Keratinocyte (primary cell): Measurements from ENCODE around the gene COX8C. TPM values are rescaled to one million over a fixed set of nuclear protein-coding genes. Genes with fewer than 3 reads are reported as not detected.

Source experiments
- DNase-seq: peaks from one replicate; pipeline ENCODE4 v3.0.0-alpha.2; 2011; ENCODE audit warnings: low read depth, missing footprints, low spot score
- FAIRE-seq: peaks from 2 replicates; lab custom pipeline; 2011; peaks lifted over from hg19 to GRCh38; lab: Jason Lieb, UNC
- H2AFZ ChIP-seq: 2 replicates; pipeline ENCODE4 v1.6.0; 2012; ENCODE audit warnings: low read length, control low read depth, inconsistent platforms; ENCODE audit not compliant: control insufficient read depth
- H3K27ac ChIP-seq: 2 replicates; pipeline ENCODE4 v1.5.1; 2011; ENCODE audit warnings: low read length; ENCODE audit not compliant: control insufficient read depth, insufficient read depth
- H3K27me3 ChIP-seq: 3 replicates; pipeline ENCODE4 v1.6.0; 2011; ENCODE audit warnings: low read length; ENCODE audit not compliant: control insufficient read depth, insufficient read depth; ENCODE audit errors: extremely low read depth
- H3K36me3 ChIP-seq, 2 experiments: 2 replicates in 1 of 2; 3 replicates in 1 of 2; pipeline ENCODE4 v1.5.1; 2011; ENCODE audit warnings: low read length in 2 of 2, mild to moderate bottlenecking in 1 of 2; ENCODE audit not compliant: control insufficient read depth in 2 of 2, insufficient read depth in 2 of 2; ENCODE audit errors: extremely low read depth in 1 of 2
- H3K4me1 ChIP-seq: 3 replicates; pipeline ENCODE4 v1.5.1; 2011; ENCODE audit warnings: low read length; ENCODE audit not compliant: control insufficient read depth, insufficient read depth; ENCODE audit errors: extremely low read depth
- H3K4me2 ChIP-seq: 3 replicates; pipeline ENCODE4 v1.6.0; 2011; ENCODE audit warnings: low read depth, low read length; ENCODE audit not compliant: control insufficient read depth, insufficient read depth; ENCODE audit errors: extremely low read depth
- H3K4me3 ChIP-seq, 3 experiments: fragments of 200-600 bp in 1 of 3; sonication (generic) in 1 of 3; 2 replicates in 2 of 3; 3 replicates in 1 of 3; pipeline ENCODE4 v1.5.1; 2011 to 2016; ENCODE audit warnings: low read length in 3 of 3, mild to moderate bottlenecking in 3 of 3, control low read depth in 2 of 3, inconsistent platforms in 1 of 3, low read depth in 1 of 3, mixed read lengths in 1 of 3, mixed run types in 1 of 3, moderate library complexity in 1 of 3; ENCODE audit not compliant: control insufficient read depth in 2 of 3, insufficient read depth in 2 of 3; ENCODE audit errors: extremely low read depth in 1 of 3
- H3K79me2 ChIP-seq: 2 replicates; pipeline ENCODE4 v1.6.0; 2012; ENCODE audit warnings: low read length; ENCODE audit not compliant: control insufficient read depth, insufficient read depth
- H3K9ac ChIP-seq: 3 replicates; pipeline ENCODE4 v1.6.0; 2011; ENCODE audit warnings: low read length; ENCODE audit not compliant: control insufficient read depth, insufficient read depth; ENCODE audit errors: extremely low read depth
- H3K9me1 ChIP-seq: 3 replicates; pipeline ENCODE4 v1.6.0; 2011; ENCODE audit warnings: low read length; ENCODE audit not compliant: control insufficient read depth, insufficient read depth; ENCODE audit errors: extremely low read depth
- H3K9me3 ChIP-seq: 2 replicates; pipeline ENCODE4 v1.5.1; 2012; ENCODE audit warnings: low read depth, low read length; ENCODE audit not compliant: control insufficient read depth
- H4K20me1 ChIP-seq: 3 replicates; pipeline ENCODE4 v1.6.0; 2011; ENCODE audit warnings: low read length; ENCODE audit not compliant: control insufficient read depth, insufficient read depth; ENCODE audit errors: extremely low read depth
- EZH2 ChIP-seq: IDR thresholded peaks from one replicate; pipeline ENCODE4 v1.6.1; 2012; ENCODE audit warnings: inconsistent platforms, mild to moderate bottlenecking, low read length, moderate library complexity
- dilution Hi-C: fragments of 300-500 bp; cut with MboI; formaldehyde crosslinking; loops from one replicate; pipeline ENCODE4 v1.7.0; 2020; ENCODE audit warnings: low sequenced_read_pairs; ENCODE audit not compliant: extremely low pct_ligation_motif_present
- polyA plus RNA-seq, 5 experiments: library from polyadenylated mRNA; depleted of rRNA in 3 of 5; stranded (reverse) in 3 of 5; stranded (forward) in 1 of 5; unstranded in 1 of 5; fragments of >200 nt; gene quantifications; 1 replicate in 1 of 5; 2 replicates in 3 of 5; 3 replicates in 1 of 5; pipeline versions ENCODE4 v1.2.1 to v1.2.3, GENCODE V29; 2011 to 2012; ENCODE audit warnings: missing spikeins in 2 of 5, low read depth in 1 of 5, low replicate concordance in 1 of 5
- TF ChIP-seq, protein P1 (sequence below), 3 experiments: IDR thresholded peaks in 1 of 3; conservative IDR thresholded peaks in 1 of 3; optimal IDR thresholded peaks in 1 of 3; 2 replicates in 2 of 3; 3 replicates in 1 of 3; pipeline versions ENCODE3 to v1.5.1; 2011; ENCODE audit warnings: low read length in 3 of 3, mild to moderate bottlenecking in 3 of 3, moderate library complexity in 2 of 3, control low read depth in 1 of 3, inconsistent platforms in 1 of 3; ENCODE audit not compliant: insufficient read depth in 2 of 3; ENCODE audit errors: extremely low read depth in 1 of 3

COX8C gene
- polyA plus RNA-seq, 1 donor (not counting 4 experiments of a cell fraction or from before 2014, with no cell fraction given), result not detected

DNA sequence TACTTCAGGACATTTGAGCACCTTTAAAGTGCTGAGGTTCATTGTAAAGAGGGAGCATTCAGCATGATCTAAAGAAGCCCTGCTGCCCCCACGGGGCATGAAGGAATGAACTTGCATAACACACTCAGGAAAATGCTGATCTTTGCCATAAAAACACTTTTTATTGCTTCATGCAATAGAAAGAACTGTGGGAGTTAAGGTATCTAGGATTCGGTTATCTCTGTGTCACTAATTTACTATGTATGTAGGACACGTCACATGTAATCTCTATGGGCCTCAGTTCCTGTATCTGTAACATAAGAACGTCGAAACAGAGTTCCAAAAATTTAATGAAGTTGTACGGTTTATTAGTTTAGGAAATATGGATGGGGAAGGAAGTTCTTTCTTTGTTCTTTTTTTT lies 47.1 kb upstream of the COX8C start:
- peaks cover 2% of the 10 kb centered on the region for H3K4me1 ChIP-seq
- peaks cover 3% of the 10 kb centered on the region for H4K20me1 ChIP-seq
- no peak overlapping the region for H2AFZ ChIP-seq
- dilution Hi-C loops, result no loop called here
- no peak overlapping the region for H3K9ac ChIP-seq
- TF ChIP-seq EZH2, result no peak
- TF ChIP-seq, protein P1, sequence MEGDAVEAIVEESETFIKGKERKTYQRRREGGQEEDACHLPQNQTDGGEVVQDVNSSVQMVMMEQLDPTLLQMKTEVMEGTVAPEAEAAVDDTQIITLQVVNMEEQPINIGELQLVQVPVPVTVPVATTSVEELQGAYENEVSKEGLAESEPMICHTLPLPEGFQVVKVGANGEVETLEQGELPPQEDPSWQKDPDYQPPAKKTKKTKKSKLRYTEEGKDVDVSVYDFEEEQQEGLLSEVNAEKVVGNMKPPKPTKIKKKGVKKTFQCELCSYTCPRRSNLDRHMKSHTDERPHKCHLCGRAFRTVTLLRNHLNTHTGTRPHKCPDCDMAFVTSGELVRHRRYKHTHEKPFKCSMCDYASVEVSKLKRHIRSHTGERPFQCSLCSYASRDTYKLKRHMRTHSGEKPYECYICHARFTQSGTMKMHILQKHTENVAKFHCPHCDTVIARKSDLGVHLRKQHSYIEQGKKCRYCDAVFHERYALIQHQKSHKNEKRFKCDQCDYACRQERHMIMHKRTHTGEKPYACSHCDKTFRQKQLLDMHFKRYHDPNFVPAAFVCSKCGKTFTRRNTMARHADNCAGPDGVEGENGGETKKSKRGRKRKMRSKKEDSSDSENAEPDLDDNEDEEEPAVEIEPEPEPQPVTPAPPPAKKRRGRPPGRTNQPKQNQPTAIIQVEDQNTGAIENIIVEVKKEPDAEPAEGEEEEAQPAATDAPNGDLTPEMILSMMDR (optimal IDR thresholded peaks at IDR 0.05 in 1 of 3, IDR thresholded peaks at IDR 0.05 in 1 of 3, conservative IDR thresholded peaks at IDR 0.05 in 1 of 3; ENCODE audit: extremely low read depth in 1 of 3, insufficient read depth in 2 of 3, low read length in 3 of 3), result no peak
- no peaks in the 10 kb centered on the region for H3K27me3 ChIP-seq
- no peak overlapping the region for H3K27ac ChIP-seq
- H3K4me3 ChIP-seq, result no peak overlapping the region
- H3K9me1 ChIP-seq, result peaks cover 4% of the 10 kb centered on the region
- H3K4me2 ChIP-seq, result no peak overlapping the region
- no peaks in the 10 kb centered on the region for H3K9me3 ChIP-seq
- FAIRE-seq, result no peak
- DNase-seq, result no peak
- H3K79me2 ChIP-seq, result peaks cover 84% of the 10 kb centered on the region
- peaks cover 0 to 1% of the 10 kb centered on the region in 2 experiments for H3K36me3 ChIP-seq

DNA sequence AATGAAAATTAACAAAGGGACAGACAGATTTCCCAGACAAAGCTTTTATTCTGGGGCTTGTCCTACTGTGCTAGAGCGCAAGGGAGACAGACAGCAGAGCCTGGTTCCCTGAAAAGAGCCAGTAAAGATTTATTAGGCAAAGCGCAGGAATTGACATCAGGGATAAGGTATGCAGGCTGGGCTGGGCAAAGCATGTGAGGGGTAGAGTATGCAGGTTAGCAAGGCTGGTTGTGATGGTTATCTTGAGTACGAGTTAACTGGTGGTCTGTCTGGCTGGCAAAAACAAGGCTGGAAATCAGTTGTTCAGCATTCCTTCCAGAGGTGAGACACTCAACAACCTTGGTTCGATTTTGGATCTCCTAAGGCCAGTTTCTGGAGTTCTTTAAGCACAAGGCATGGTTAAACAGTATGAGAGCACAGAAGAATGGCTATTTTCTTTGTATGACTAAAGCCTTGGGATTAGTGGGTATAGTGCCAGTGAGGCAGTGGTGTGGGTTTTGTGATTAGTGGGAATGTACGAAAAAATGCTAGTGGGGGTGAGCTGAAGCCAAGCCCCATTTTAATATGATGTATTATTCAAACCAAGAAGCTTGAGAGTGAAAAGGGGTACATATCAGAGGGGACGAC lies 45.0 kb upstream of the COX8C start:
- Histone ChIP-seq H3K9me1 (peaks cover 4% of the 10 kb centered on the region), H3K36me3 (no peaks in the 10 kb centered on the region), H3K4me2 (no peak overlapping the region), H3K9me3 (no peaks in the 10 kb centered on the region), H4K20me1 (peaks cover 3% of the 10 kb centered on the region), H3K27me3 (no peaks in the 10 kb centered on the region), H3K27ac (peak overlapping the region; percentile 42), H2AFZ (no peak overlapping the region), H3K9ac (no peak overlapping the region), H3K4me3 (no peak overlapping the region), H3K4me1 (peaks cover 18% of the 10 kb centered on the region), H3K79me2 (peaks cover 91% of the 10 kb centered on the region)
- dilution Hi-C loops, result no loop called here
- TF ChIP-seq, protein P1 (optimal IDR thresholded peaks at IDR 0.05 in 1 of 3, IDR thresholded peaks at IDR 0.05 in 1 of 3, conservative IDR thresholded peaks at IDR 0.05 in 1 of 3; ENCODE audit: extremely low read depth in 1 of 3, insufficient read depth in 2 of 3, low read length in 3 of 3), result no peak
- no peak for TF ChIP-seq EZH2
- FAIRE-seq, result no peak
- DNase-seq, result no peak
